ENCODE measurements around the gene HSF2BP.
"Not testable (repeated sequence)": the region's sequence is repeated elsewhere in the genome, so short reads cannot be mapped to it uniquely, and the experiment has no call there.

DNA sequence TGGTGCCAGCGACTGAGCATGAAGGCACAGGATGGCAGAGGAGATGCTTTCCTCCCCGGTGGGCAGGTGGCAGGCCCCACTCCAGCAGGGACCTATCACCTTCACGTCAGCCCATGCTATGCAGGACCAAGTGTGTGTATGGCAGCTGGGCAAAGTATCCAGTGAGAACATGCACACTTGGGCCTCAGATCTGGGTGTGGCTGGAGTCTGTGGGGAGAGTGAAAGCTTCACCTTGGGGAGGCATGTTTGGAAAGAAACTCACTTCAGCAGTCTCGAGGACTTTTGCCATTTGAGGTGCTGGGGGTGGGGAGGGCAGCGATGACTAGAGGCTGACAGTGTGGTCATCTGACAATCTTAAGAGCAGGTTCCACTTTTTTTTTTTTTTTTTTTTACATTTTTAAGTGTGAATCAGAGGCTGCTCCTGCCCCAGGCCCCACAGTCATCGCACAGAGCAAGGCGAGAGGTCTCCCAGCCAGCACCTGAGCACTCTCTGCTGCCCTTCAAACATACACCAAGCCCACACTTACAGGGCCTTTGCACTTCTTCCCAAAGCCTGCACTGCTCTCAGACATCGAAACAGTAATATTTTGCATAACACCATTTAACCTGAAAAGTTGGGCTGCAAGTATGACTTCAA is 136.7 kb downstream of the HSF2BP start:
- not testable (repeated sequence) for TF ChIP-seq POLR2A (IDR thresholded peaks at IDR 0.05)
- TF ChIP-seq, protein P1, sequence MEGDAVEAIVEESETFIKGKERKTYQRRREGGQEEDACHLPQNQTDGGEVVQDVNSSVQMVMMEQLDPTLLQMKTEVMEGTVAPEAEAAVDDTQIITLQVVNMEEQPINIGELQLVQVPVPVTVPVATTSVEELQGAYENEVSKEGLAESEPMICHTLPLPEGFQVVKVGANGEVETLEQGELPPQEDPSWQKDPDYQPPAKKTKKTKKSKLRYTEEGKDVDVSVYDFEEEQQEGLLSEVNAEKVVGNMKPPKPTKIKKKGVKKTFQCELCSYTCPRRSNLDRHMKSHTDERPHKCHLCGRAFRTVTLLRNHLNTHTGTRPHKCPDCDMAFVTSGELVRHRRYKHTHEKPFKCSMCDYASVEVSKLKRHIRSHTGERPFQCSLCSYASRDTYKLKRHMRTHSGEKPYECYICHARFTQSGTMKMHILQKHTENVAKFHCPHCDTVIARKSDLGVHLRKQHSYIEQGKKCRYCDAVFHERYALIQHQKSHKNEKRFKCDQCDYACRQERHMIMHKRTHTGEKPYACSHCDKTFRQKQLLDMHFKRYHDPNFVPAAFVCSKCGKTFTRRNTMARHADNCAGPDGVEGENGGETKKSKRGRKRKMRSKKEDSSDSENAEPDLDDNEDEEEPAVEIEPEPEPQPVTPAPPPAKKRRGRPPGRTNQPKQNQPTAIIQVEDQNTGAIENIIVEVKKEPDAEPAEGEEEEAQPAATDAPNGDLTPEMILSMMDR (IDR thresholded peaks at IDR 0.05), result not testable (repeated sequence)
